Neuron (in vitro differentiated cells): ENCODE data around the gene ZNF689.

Experiments
- H2AFZ ChIP-seq: one replicate; pipeline ENCODE4 v1.6.1; 2013; ENCODE audit warnings: low read depth, mild to moderate bottlenecking, inconsistent platforms, low read length, moderate library complexity
- H3K27me3 ChIP-seq: one replicate; pipeline ENCODE4 v1.6.1; 2013; ENCODE audit warnings: low read length; ENCODE audit not compliant: insufficient read depth
- H3K36me3 ChIP-seq: one replicate; pipeline ENCODE4 v1.6.1; 2013; ENCODE audit warnings: low read length; ENCODE audit not compliant: insufficient read depth
- H3K4me1 ChIP-seq: one replicate; pipeline ENCODE4 v1.6.1; 2013; ENCODE audit warnings: low read length; ENCODE audit not compliant: insufficient read depth
- H3K4me3 ChIP-seq: 2 replicates; pipeline ENCODE4 v1.5.1; 2013; ENCODE audit warnings: mild to moderate bottlenecking, low read length, moderate library complexity
- H3K9me3 ChIP-seq: one replicate; pipeline ENCODE4 v1.6.1; 2013; ENCODE audit warnings: low read length

Gene ZNF689

GRCh38 chr16:30609926-30610839 is at the start of gene ZNF689:
TSS of gene ZNF689 (minus strand) at chr16:30610389. CDS start at chr16:30610041, 348 bp downstream.
- Histone ChIP-seq H2AFZ (peak within 1 kb of the TSS; percentile 66), H3K27me3 (no peaks in the 10 kb centered on the region), H3K4me1 (peaks cover 9% of the 10 kb centered on the region), H3K4me3 (peak within 1 kb of the TSS; percentile 76), H3K36me3 (peaks cover 27% of the 10 kb centered on the region), H3K9me3 (no peaks in the 10 kb centered on the region)

DNA sequence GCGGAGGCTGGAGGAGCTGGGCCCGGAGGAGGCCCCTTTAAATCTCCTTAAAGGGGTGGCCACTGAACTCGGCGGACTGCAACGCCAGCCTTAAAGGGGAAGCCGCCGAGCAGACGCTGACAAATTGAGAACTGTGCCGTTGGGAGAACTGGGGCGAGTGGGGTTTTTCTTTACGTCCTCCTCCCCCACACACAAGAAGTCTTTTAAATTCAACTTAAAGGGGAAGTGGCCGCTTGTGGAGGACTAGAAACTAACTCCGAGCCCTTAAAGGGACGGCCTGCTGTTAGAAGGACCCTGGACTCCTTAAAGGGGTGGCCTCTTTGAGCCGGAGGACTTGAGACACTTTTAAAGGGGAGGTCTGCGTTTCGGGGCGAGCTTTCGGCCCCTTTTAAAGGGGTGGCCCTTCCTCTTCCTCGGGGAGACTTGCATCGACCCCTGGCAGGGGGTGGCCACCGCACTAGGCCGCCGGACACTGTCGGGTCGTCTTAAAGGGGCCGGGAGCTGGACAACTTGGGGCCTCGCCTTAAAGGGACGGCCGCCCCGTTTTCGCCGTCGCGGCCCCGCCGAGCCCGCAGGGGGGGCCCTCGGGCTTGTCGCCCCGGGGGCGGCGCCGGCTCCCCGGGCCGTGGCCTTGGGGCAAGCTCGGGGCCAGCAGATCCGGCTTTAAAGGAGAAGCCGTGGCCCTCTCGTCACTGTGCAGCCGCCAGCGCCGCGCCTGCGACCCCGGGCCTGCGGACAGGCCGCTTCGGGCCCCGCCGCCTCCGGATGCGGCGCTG is 48.7 kb upstream of the ZNF689 start:
- H3K9me3 ChIP-seq: no peaks in the 10 kb centered on the region
- H3K4me1 ChIP-seq: peaks cover 30% of the 10 kb centered on the region
- H3K36me3 ChIP-seq: peaks cover 51% of the 10 kb centered on the region
- peak overlapping the region; percentile 63 for H3K4me3 ChIP-seq
- no peaks in the 10 kb centered on the region for H3K27me3 ChIP-seq
- H2AFZ ChIP-seq: peak overlapping the region; percentile 0

- no peaks in the 10 kb centered on the region for H3K27me3 ChIP-seq
- H3K4me1 ChIP-seq: peaks cover 30% of the 10 kb centered on the region
- peak within 1 kb of the TSS; percentile 63 for H3K4me3 ChIP-seq
- H3K9me3 ChIP-seq: no peaks in the 10 kb centered on the region
- peaks cover 49% of the 10 kb centered on the region for H3K36me3 ChIP-seq
- peak within 1 kb of the TSS; percentile 0 for H2AFZ ChIP-seq
Measured at GRCh38 chr16:30657866-30658730, 47.9 kb upstream of the ZNF689 start, which contains the start of gene FBRS. TSS of gene FBRS (plus strand) at chr16:30658431. CDS start at chr16:30659519, 1,088 bp downstream.

GRCh38 chr16:30656974-30657865 is 47.0 kb upstream of the ZNF689 start:
- Histone ChIP-seq H2AFZ (no peak overlapping the region), H3K27me3 (no peaks in the 10 kb centered on the region), H3K36me3 (peaks cover 48% of the 10 kb centered on the region), H3K4me1 (peaks cover 30% of the 10 kb centered on the region), H3K4me3 (peak overlapping the region; percentile 54), H3K9me3 (no peaks in the 10 kb centered on the region)

DNA sequence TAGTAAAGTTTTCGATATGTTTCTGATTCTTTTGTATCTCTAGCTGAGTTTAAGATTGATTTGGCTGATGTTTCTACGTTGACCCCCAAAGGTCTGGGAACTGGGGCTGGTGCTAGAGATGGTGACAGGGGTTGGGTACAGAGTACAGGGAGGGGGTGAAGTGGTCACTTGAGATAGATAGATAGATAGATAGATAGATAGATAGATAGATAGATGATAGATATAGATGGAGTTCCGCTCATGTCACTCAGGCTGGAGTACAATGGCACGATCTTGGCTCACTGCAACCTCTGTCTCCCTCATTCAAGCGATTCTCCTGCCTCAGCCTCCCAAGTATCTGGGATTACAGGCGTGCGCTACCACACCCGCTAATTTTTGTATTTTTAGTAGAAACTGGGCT is 46.2 kb upstream of the ZNF689 start:
- Histone ChIP-seq H3K4me3 (no peak overlapping the region), H3K36me3 (peaks cover 40% of the 10 kb centered on the region), H3K9me3 (no peaks in the 10 kb centered on the region), H3K4me1 (peaks cover 32% of the 10 kb centered on the region), H3K27me3 (no peaks in the 10 kb centered on the region), H2AFZ (no peak overlapping the region)

GRCh38 chr16:30655815-30656347 is 45.7 kb upstream of the ZNF689 start:
- peaks cover 36% of the 10 kb centered on the region for H3K36me3 ChIP-seq

GRCh38 chr16:30654856-30655255 is 44.7 kb upstream of the ZNF689 start:
- H3K27me3 ChIP-seq: no peaks in the 10 kb centered on the region
- H3K4me3 ChIP-seq: no peak overlapping the region
- H3K4me1 ChIP-seq: peaks cover 20% of the 10 kb centered on the region
- no peaks in the 10 kb centered on the region for H3K9me3 ChIP-seq
- no peak overlapping the region for H2AFZ ChIP-seq
- H3K36me3 ChIP-seq: peaks cover 35% of the 10 kb centered on the region

More at GRCh38 chr16:30655815-30656347, 45.7 kb upstream of the ZNF689 start:
- no peak overlapping the region for H3K4me3 ChIP-seq
- H2AFZ ChIP-seq: no peak overlapping the region
- H3K9me3 ChIP-seq: no peaks in the 10 kb centered on the region
- peaks cover 26% of the 10 kb centered on the region for H3K4me1 ChIP-seq
- H3K27me3 ChIP-seq: no peaks in the 10 kb centered on the region

DNA sequence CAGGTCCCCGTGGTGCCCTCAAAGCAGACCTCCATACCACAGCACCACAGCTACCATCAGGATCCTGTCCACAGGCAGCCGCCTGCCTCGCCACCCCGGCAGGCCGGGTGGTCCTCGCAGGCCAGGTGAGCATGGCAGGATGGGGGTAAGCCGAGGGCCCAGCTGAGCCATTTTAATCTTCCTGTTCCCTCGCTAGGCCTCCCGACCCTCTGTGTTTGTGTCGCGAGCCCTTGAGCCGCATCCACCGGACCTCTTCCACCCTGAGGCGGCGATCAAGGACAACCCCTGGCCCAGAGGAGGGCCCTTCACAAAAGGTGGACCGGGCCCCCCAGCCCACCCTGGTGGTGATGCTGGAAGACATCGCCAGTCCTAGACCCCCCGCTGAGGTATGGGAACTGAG is 42.5 kb upstream of the ZNF689 start:
- no peak overlapping the region for H2AFZ ChIP-seq
- H3K27me3 ChIP-seq: no peaks in the 10 kb centered on the region
- H3K36me3 ChIP-seq: peaks cover 35% of the 10 kb centered on the region
- no peaks in the 10 kb centered on the region for H3K9me3 ChIP-seq
- H3K4me1 ChIP-seq: peaks cover 20% of the 10 kb centered on the region
- no peak overlapping the region for H3K4me3 ChIP-seq

DNA sequence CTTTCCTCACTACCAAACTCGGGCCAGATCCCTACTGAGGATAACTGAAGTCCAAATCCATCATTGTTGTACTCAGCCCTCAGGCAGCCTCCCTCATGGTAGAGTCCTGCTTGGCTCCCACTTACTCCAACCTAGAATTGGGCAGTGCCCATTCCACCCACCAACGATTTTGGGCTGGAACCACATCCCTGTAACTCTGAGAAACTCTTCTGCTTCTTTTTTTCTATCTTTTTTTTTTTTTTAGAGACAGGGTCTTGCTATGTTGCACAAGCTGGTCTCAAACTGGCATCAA is 41.8 kb upstream of the ZNF689 start:
- Histone ChIP-seq H3K9me3 (no peaks in the 10 kb centered on the region), H2AFZ (no peak overlapping the region), H3K36me3 (peaks cover 35% of the 10 kb centered on the region), H3K27me3 (no peaks in the 10 kb centered on the region), H3K4me3 (peak overlapping the region; percentile 82), H3K4me1 (peaks cover 13% of the 10 kb centered on the region)

- Histone ChIP-seq H2AFZ (peak overlapping the region; percentile 77), H3K36me3 (peaks cover 33% of the 10 kb centered on the region), H3K9me3 (no peaks in the 10 kb centered on the region), H3K27me3 (no peaks in the 10 kb centered on the region), H3K4me1 (peaks cover 7% of the 10 kb centered on the region), H3K4me3 (peak overlapping the region; percentile 82)
Measured at GRCh38 chr16:30651124-30652004, 41.2 kb upstream of the ZNF689 start.
